MCF 10A (cell line): Measurements from ENCODE around the gene LRRFIP2. TPM values are rescaled to one million over a fixed set of nuclear protein-coding genes. Genes with fewer than 3 reads are reported as not detected.

Experiments used
- BruUV-seq: library from RNA; stranded (reverse); fragments of 400-500 nt; replicated peaks from 2 replicates; lab custom pipeline; 2021; lab: Mats Ljungman, UMichigan
- CTCF ChIA-PET: fragments of 300-600 bp; sonication (Branson Sonifier 250); formaldehyde crosslinking; extraction: SDS; loops from one replicate; lab custom pipeline; 2021; ENCODE audit warnings: antibody characterized with exemption, inconsistent platforms; lab: Yijun Ruan, JAX
- POLR2A ChIA-PET: fragments of 300-600, 350-650 bp; sonication (Branson Sonifier 250); formaldehyde crosslinking; extraction: SDS; loops from one replicate; lab custom pipeline; 2020; ENCODE audit warnings: antibody characterized with exemption, inconsistent platforms; lab: Yijun Ruan, JAX
- DNase-seq: peaks from one replicate; pipeline ENCODE4 v3.0.0-alpha.2; 2018; ENCODE audit not compliant: unreplicated experiment
- H3K27ac Mint-ChIP-seq: one replicate; pipeline ENCODE4 v1.8.0; 2022; ENCODE audit warnings: mild to moderate bottlenecking, low read depth, mixed read lengths; ENCODE audit not compliant: unreplicated experiment
- H3K27me3 Mint-ChIP-seq: one replicate; pipeline ENCODE4 v1.8.0; 2022; ENCODE audit warnings: mixed read lengths; ENCODE audit not compliant: insufficient read depth, unreplicated experiment
- H3K36me3 Mint-ChIP-seq: one replicate; pipeline ENCODE4 v1.8.0; 2022; ENCODE audit warnings: mild to moderate bottlenecking, moderate library complexity, mixed read lengths; ENCODE audit not compliant: insufficient read depth, unreplicated experiment
- H3K4me1 Mint-ChIP-seq: one replicate; pipeline ENCODE4 v1.8.0; 2022; ENCODE audit warnings: mixed read lengths; ENCODE audit not compliant: insufficient read depth, unreplicated experiment
- H3K4me3 Mint-ChIP-seq: one replicate; pipeline ENCODE4 v1.8.0; 2022; ENCODE audit warnings: mild to moderate bottlenecking, moderate library complexity, mixed read lengths; ENCODE audit not compliant: unreplicated experiment
- H3K9me3 Mint-ChIP-seq: one replicate; pipeline ENCODE4 v1.8.0; 2022; ENCODE audit warnings: mixed read lengths; ENCODE audit not compliant: unreplicated experiment
- intact Hi-C: fragments of 100-400 bp; cut with micrococcal nuclease; formaldehyde crosslinking; loops from 2 replicates; pipeline ENCODE4 v1.14.1; 2022
- total RNA-seq: library from RNA; stranded (reverse); gene quantifications from 2 replicates; pipeline ENCODE4 v1.2.3, GENCODE V29; 2022
- TF ChIP-seq, protein P1 (sequence below): fragments of 200-600 bp; IDR thresholded peaks from one replicate; pipeline ENCODE4 v1.8.0; 2022; ENCODE audit warnings: antibody characterized with exemption, mild to moderate bottlenecking; ENCODE audit not compliant: unreplicated experiment

The LRRFIP2 gene
- total RNA-seq, 1 experiment from 2014 or later, result 76.6 TPM

DNA sequence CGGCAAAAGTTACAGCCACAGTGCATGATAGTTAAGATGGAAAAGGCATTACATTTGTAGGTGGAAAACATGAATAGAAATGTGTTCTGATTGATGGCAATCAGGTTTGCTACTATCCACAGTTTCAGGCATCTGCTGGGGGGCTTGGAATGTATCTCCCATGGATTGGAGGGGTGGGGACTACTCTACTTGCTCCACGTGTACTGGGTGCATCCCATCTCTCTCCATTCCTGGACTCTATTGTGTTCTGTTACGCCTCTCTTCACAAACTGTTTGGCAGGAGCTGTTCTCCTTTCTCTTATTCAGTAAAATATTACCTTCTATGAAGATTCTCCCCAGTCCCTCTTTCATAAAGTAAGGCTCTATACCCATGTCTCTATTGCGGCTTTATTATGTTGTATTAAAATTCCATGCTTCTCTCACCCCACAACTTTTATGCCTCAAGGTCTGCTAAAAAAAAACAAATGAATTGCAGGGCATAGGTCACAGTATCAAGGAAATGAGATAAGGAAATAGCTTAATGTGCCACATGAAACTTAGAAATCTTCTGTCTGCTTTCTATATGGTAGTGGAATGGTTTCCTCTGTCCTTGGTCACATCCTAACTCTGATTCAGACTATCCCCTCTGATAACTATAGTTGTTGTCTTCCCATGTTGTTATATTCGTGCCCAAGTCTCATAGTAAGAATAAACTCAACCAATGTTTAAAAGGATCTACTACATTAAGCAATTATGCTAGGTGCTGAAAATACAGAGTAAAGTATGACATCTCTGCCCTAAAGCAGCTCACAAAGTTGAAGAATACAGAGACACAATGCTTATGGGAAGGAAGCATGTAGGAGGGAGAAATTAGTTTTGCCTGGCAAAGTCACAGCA lies 43.2 kb downstream of the LRRFIP2 start:
- Mint-ChIP-seq H3K27ac (no peak overlapping the region), H3K9me3 (no peaks in the 10 kb centered on the region), H3K4me3 (no peak overlapping the region), H3K4me1 (peaks cover 13% of the 10 kb centered on the region), H3K36me3 (no peaks in the 10 kb centered on the region), H3K27me3 (no peaks in the 10 kb centered on the region)
- DNase-seq, result no peak
- BruUV-seq, result no TSS peak
- CTCF ChIA-PET, result interaction anchor here (0.6 to 0.7 kb wide), 3 partner anchors 42 to 83 kb away, joined by 3 to 5 read pairs (median 4); no protein-coding TSS in a partner anchor
- intact Hi-C loops, result no loop called here
- TF ChIP-seq, protein P1, sequence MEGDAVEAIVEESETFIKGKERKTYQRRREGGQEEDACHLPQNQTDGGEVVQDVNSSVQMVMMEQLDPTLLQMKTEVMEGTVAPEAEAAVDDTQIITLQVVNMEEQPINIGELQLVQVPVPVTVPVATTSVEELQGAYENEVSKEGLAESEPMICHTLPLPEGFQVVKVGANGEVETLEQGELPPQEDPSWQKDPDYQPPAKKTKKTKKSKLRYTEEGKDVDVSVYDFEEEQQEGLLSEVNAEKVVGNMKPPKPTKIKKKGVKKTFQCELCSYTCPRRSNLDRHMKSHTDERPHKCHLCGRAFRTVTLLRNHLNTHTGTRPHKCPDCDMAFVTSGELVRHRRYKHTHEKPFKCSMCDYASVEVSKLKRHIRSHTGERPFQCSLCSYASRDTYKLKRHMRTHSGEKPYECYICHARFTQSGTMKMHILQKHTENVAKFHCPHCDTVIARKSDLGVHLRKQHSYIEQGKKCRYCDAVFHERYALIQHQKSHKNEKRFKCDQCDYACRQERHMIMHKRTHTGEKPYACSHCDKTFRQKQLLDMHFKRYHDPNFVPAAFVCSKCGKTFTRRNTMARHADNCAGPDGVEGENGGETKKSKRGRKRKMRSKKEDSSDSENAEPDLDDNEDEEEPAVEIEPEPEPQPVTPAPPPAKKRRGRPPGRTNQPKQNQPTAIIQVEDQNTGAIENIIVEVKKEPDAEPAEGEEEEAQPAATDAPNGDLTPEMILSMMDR, result no peak
- POLR2A ChIA-PET, result interaction anchor here (0.6 kb wide), 1 partner anchor 71 kb away, joined by 3 read pairs; no protein-coding TSS in a partner anchor

DNA sequence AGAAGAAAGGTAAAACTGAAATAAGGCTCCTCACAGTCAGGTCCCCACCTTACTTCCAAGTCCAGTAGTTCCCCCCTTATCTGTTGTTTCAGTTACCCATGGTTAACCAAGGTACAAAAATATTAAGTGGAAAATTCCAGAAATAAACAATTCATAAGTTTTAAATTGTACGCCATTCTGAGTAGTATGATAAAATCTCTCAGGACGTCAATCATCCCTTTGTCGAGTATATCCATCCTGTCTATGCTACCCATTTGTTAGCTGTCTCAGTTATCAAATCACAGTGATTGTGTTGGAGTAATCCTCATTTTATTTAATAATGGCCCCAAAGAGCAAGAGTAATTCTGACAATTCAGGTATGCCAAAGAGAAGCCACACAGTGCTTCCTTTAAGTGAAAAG lies 43.9 kb downstream of the LRRFIP2 start:
- ChIA-PET CTCF (no interaction called here), POLR2A (interaction anchor here (0.6 kb wide), 1 partner anchor 70 kb away, joined by 3 read pairs; no protein-coding TSS in a partner anchor)
- Mint-ChIP-seq H3K9me3 (no peaks in the 10 kb centered on the region), H3K4me1 (peaks cover 13% of the 10 kb centered on the region), H3K36me3 (no peaks in the 10 kb centered on the region), H3K27ac (no peak overlapping the region), H3K4me3 (no peak overlapping the region), H3K27me3 (no peaks in the 10 kb centered on the region)
- TF ChIP-seq, protein P1, result no peak
- DNase-seq, result no peak
- intact Hi-C loops, result no loop called here
- BruUV-seq, result no TSS peak

DNA sequence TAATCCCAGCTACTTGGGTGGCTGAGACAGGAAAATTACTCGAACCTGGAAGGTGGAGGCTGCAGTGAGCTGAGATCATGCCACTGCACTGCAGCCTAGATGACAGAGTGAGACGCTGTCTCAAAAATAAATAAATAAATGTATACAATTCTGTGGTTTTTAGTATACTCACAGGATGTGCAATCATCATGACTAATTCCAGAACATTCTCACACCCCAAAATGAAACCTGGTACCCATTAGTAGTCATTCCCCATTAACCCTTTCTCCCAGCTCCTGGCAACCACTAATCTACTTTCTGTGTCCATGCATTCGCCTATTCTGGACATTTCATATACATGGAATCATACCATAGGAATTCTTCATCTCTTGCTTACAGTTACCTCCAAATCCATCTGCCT lies 44.5 kb downstream of the LRRFIP2 start:
- DNase-seq, result peak; percentile 53
- H3K9me3 Mint-ChIP-seq, result no peaks in the 10 kb centered on the region
- H3K36me3 Mint-ChIP-seq, result no peaks in the 10 kb centered on the region
- ChIA-PET POLR2A (no interaction called here), CTCF (no interaction called here)
- peak overlapping the region; percentile 37 for H3K27ac Mint-ChIP-seq
- no peak overlapping the region for H3K4me3 Mint-ChIP-seq
- TF ChIP-seq, protein P1, result no peak
- intact Hi-C loops, result no loop called here
- H3K4me1 Mint-ChIP-seq, result peaks cover 13% of the 10 kb centered on the region
- H3K27me3 Mint-ChIP-seq, result no peaks in the 10 kb centered on the region
- no TSS peak for BruUV-seq

DNA sequence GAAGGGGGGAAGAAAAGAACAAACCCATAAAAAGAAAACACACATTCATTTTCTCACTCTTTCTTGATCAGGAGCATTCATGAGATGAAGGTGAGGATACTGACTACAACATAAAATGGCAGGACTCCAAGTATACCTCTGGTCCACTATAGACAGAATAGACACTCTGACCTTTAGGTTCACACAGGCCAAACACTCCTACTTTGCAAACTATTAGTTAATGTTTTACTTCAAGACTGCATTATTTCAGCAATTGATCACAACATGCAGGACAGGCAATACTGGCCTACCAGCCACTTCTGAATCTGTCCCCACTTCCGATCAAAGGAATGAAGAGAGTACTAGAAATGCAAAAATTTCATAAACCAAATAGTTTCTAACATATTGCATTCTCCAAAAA lies 47.0 kb downstream of the LRRFIP2 start:
- CTCF ChIA-PET, result interaction anchor here (0.6 to 1.3 kb wide), 3 partner anchors 13 to 143 kb away, joined by 3 to 7 read pairs (median 6); no protein-coding TSS in a partner anchor
- TF ChIP-seq, protein P1, result no peak
- BruUV-seq, result TSS peak; percentile 19
- Mint-ChIP-seq H3K27me3 (no peaks in the 10 kb centered on the region), H3K4me3 (no peak overlapping the region), H3K27ac (no peak overlapping the region), H3K36me3 (no peaks in the 10 kb centered on the region), H3K9me3 (no peaks in the 10 kb centered on the region), H3K4me1 (peaks cover 13% of the 10 kb centered on the region)
- POLR2A ChIA-PET, result no interaction called here
- intact Hi-C loops, result no loop called here
- no peak for DNase-seq
